Ecto neural progenitor cell (in vitro differentiated cells): ENCODE data around the gene CASTOR1.

Experiments
- DNase-seq: peaks from one replicate; pipeline ENCODE4 v3.0.0-alpha.2; 2018; ENCODE audit warnings: low spot score

Gene CASTOR1

GRCh38 chr22:30297991-30298701 is 8.8 kb upstream of the CASTOR1 start:
- DNase-seq = no peak

- no peak for DNase-seq
Measured at GRCh38 chr22:30297276-30297990, 8.1 kb upstream of the CASTOR1 start.

GRCh38 chr22:30296833-30297232 is 7.5 kb upstream of the CASTOR1 start:
- DNase-seq = no peak

- DNase-seq = no peak
Measured at GRCh38 chr22:30296324-30296723, 7.0 kb upstream of the CASTOR1 start.

GRCh38 chr22:30295576-30295975 is 6.3 kb upstream of the CASTOR1 start:
- no peak for DNase-seq

GRCh38 chr22:30294830-30295229 is 5.5 kb upstream of the CASTOR1 start:
- DNase-seq = no peak

GRCh38 chr22:30294066-30294465 is 4.8 kb upstream of the CASTOR1 start:
- DNase-seq = no peak

- no peak for DNase-seq
Measured at GRCh38 chr22:30293026-30293425, 3.7 kb upstream of the CASTOR1 start.

GRCh38 chr22:30292069-30292970 is 3.0 kb upstream of the CASTOR1 start:
- no peak for DNase-seq

- DNase-seq = no peak
Measured at GRCh38 chr22:30291058-30291892, 2.0 kb upstream of the CASTOR1 start.

GRCh38 chr22:30290342-30291057 is 1.2 kb upstream of the CASTOR1 start:
- DNase-seq = no peak

- DNase-seq = no peak
Measured at GRCh38 chr22:30289980-30290313, 642 bp upstream of the CASTOR1 start.

- no peak for DNase-seq
Measured at GRCh38 chr22:30288419-30289140, 725 bp downstream of the CASTOR1 start.

GRCh38 chr22:30287648-30288418 is 1.5 kb downstream of the CASTOR1 start:
- DNase-seq = peak; percentile 89

GRCh38 chr22:30286813-30287647 is 2.3 kb downstream of the CASTOR1 start:
- peak; percentile 90 for DNase-seq

GRCh38 chr22:30286331-30286730 is 3.0 kb downstream of the CASTOR1 start:
- DNase-seq = no peak

- DNase-seq = no peak
Measured at GRCh38 chr22:30285846-30286200, 3.5 kb downstream of the CASTOR1 start.

- DNase-seq = no peak
Measured at GRCh38 chr22:30285176-30285845, 4.0 kb downstream of the CASTOR1 start.
